Parathyroid adenoma (tissue), 2 donors: ENCODE measurements around the gene CDC42BPA.
A peak's percentile ranks its signal among the peaks of the same experiment; 100 is the strongest.

Experiments
- H2AFZ ChIP-seq: fragments of 300-600 bp; sonication (generic); one replicate; pipeline ENCODE4 v1.7.0; 2017; ENCODE audit warnings: antibody characterized with exemption, mild to moderate bottlenecking
- H3K27ac ChIP-seq: fragments of 300-600 bp; sonication (generic); one replicate; pipeline ENCODE4 v1.7.0; 2017
- H3K27me3 ChIP-seq: fragments of 300-600 bp; sonication (generic); one replicate; pipeline ENCODE4 v1.7.0; 2017; ENCODE audit warnings: low read length; ENCODE audit not compliant: control insufficient read depth, insufficient read depth
- H3K36me3 ChIP-seq: fragments of 300-600 bp; sonication (generic); one replicate; pipeline ENCODE4 v1.7.0; 2017; ENCODE audit warnings: low read length; ENCODE audit not compliant: control insufficient read depth, insufficient read depth
- H3K4me1 ChIP-seq: fragments of 300-600 bp; sonication (generic); one replicate; pipeline ENCODE4 v1.7.0; 2017; ENCODE audit warnings: control low read depth
- H3K4me2 ChIP-seq: fragments of 300-600 bp; sonication (generic); one replicate; pipeline ENCODE4 v1.7.0; 2017; ENCODE audit warnings: low read length
- H3K4me3 ChIP-seq: fragments of 300-600 bp; sonication (generic); one replicate; pipeline ENCODE4 v1.7.0; 2017; ENCODE audit warnings: low read depth, low read length
- H3K79me2 ChIP-seq: fragments of 300-600 bp; sonication (generic); one replicate; pipeline ENCODE4 v1.7.0; 2017; ENCODE audit warnings: control low read depth
- H3K9ac ChIP-seq: fragments of 300-600 bp; sonication (generic); one replicate; pipeline ENCODE4 v1.7.0; 2017; ENCODE audit warnings: mild to moderate bottlenecking
- H3K9me3 ChIP-seq: fragments of 300-600 bp; sonication (generic); one replicate; pipeline ENCODE4 v1.7.0; 2017; ENCODE audit warnings: low read length; ENCODE audit not compliant: control insufficient read depth
- TF ChIP-seq, protein P1 (sequence below): fragments of 300-600 bp; sonication (generic); IDR thresholded peaks from one replicate; pipeline ENCODE4 v1.7.0; 2017; ENCODE audit warnings: antibody characterized with exemption, mild to moderate bottlenecking
- donor health status: primary hyperparathyroidism.

CDC42BPA gene

GRCh38 chr1:226973371-226973897 lies 344.9 kb downstream of the CDC42BPA start:
- Histone ChIP-seq H3K9me3 (no peaks in the 10 kb centered on the region), H3K27ac (peak overlapping the region; percentile 57), H3K9ac (no peak overlapping the region), H3K36me3 (no peaks in the 10 kb centered on the region), H3K4me2 (no peak overlapping the region), H3K27me3 (no peaks in the 10 kb centered on the region), H3K79me2 (no peaks in the 10 kb centered on the region), H3K4me3 (no peak overlapping the region), H2AFZ (no peak overlapping the region), H3K4me1 (no peaks in the 10 kb centered on the region)
- TF ChIP-seq, protein P1, sequence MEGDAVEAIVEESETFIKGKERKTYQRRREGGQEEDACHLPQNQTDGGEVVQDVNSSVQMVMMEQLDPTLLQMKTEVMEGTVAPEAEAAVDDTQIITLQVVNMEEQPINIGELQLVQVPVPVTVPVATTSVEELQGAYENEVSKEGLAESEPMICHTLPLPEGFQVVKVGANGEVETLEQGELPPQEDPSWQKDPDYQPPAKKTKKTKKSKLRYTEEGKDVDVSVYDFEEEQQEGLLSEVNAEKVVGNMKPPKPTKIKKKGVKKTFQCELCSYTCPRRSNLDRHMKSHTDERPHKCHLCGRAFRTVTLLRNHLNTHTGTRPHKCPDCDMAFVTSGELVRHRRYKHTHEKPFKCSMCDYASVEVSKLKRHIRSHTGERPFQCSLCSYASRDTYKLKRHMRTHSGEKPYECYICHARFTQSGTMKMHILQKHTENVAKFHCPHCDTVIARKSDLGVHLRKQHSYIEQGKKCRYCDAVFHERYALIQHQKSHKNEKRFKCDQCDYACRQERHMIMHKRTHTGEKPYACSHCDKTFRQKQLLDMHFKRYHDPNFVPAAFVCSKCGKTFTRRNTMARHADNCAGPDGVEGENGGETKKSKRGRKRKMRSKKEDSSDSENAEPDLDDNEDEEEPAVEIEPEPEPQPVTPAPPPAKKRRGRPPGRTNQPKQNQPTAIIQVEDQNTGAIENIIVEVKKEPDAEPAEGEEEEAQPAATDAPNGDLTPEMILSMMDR, result no peak

DNA sequence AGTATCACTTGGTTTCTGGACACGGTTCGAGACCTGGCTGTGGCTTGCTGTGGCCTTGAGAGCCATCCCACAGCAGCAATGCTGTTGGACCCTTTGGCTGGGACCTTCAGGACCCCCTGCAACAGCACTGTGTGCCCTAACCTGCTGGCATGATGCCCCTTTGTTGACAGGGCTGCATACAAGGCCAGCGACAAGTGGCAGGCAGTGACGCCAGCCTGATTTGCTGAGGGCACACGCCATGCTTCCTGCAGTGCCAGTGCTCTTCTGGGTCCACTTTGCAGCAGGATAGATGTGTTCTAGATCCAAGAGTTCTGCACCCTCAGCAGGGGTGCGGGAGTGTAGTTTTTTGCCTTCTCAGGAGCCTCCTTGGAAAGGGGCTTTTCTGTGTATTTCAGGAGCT lies 345.4 kb downstream of the CDC42BPA start:
- no peak overlapping the region for H3K4me3 ChIP-seq
- H3K27me3 ChIP-seq, result no peaks in the 10 kb centered on the region
- H3K4me1 ChIP-seq, result no peaks in the 10 kb centered on the region
- no peaks in the 10 kb centered on the region for H3K79me2 ChIP-seq
- H2AFZ ChIP-seq, result no peak overlapping the region
- H3K27ac ChIP-seq, result no peak overlapping the region
- no peaks in the 10 kb centered on the region for H3K36me3 ChIP-seq
- H3K4me2 ChIP-seq, result no peak overlapping the region
- TF ChIP-seq, protein P1, result no peak
- no peaks in the 10 kb centered on the region for H3K9me3 ChIP-seq
- H3K9ac ChIP-seq, result no peak overlapping the region

- H3K79me2 ChIP-seq, result no peaks in the 10 kb centered on the region
- TF ChIP-seq, protein P1, result no peak
- H3K27me3 ChIP-seq, result no peaks in the 10 kb centered on the region
- no peaks in the 10 kb centered on the region for H3K9me3 ChIP-seq
- H3K36me3 ChIP-seq, result no peaks in the 10 kb centered on the region
- no peak overlapping the region for H3K4me2 ChIP-seq
- no peak overlapping the region for H3K4me3 ChIP-seq
- no peaks in the 10 kb centered on the region for H3K4me1 ChIP-seq
- H3K9ac ChIP-seq, result no peak overlapping the region
- H3K27ac ChIP-seq, result no peak overlapping the region
- no peak overlapping the region for H2AFZ ChIP-seq
These were observed 346.5 kb downstream of the CDC42BPA start for GRCh38 chr1:226971765-226972164.

GRCh38 chr1:226967665-226968064 lies 350.6 kb downstream of the CDC42BPA start:
- Histone ChIP-seq H3K4me3 (no peak overlapping the region), H3K36me3 (no peaks in the 10 kb centered on the region), H3K79me2 (no peaks in the 10 kb centered on the region), H2AFZ (no peak overlapping the region), H3K27me3 (no peaks in the 10 kb centered on the region), H3K9ac (no peak overlapping the region), H3K4me2 (no peak overlapping the region), H3K4me1 (no peaks in the 10 kb centered on the region), H3K27ac (no peak overlapping the region), H3K9me3 (no peaks in the 10 kb centered on the region)
- TF ChIP-seq, protein P1, result no peak

DNA sequence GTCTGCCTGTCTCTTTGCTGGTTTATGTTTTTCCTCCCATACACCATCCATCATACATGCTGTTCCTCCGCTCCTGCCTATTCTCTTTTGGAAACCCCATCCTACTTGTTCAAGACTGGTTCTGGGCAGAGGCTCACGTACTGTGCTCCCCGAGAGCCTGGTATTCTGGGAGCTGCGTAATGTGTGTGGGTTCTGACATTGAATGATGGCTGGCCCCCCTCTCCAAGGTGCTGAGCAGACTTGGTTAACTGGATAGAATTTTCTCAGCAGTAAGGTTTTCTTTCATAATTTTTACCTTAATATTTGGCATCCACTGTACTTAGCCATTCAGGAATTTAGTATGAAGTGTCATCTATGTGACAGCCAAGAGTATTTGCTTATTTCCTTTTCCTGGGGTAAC lies 351.6 kb downstream of the CDC42BPA start:
- H3K9me3 ChIP-seq, result no peaks in the 10 kb centered on the region
- H3K27ac ChIP-seq, result no peak overlapping the region
- no peak overlapping the region for H2AFZ ChIP-seq
- no peaks in the 10 kb centered on the region for H3K79me2 ChIP-seq
- no peak overlapping the region for H3K4me3 ChIP-seq
- no peaks in the 10 kb centered on the region for H3K36me3 ChIP-seq
- no peak overlapping the region for H3K9ac ChIP-seq
- H3K27me3 ChIP-seq, result no peaks in the 10 kb centered on the region
- H3K4me1 ChIP-seq, result no peaks in the 10 kb centered on the region
- H3K4me2 ChIP-seq, result no peak overlapping the region
- TF ChIP-seq, protein P1, result no peak
